WTC11 (cell line): ENCODE results near the gene JMJD8. TPM values are rescaled to one million over a fixed set of nuclear protein-coding genes. Genes with fewer than 3 reads are reported as not detected.

ENCODE experiments used
- AFF4 ChIP-seq: sonication (generic); formaldehyde crosslinking; IDR thresholded peaks from 2 replicates; pipeline ENCODE4 v1.8.1; 2023; ENCODE audit warnings: mild to moderate bottlenecking, missing genetic modification reagents, borderline replicate concordance
- ARID4B ChIP-seq: sonication (generic); formaldehyde crosslinking; IDR thresholded peaks from 2 replicates; pipeline ENCODE4 v1.8.0; 2023; ENCODE audit warnings: missing genetic modification reagents, mild to moderate bottlenecking, borderline replicate concordance
- ATF1 ChIP-seq: sonication (generic); formaldehyde crosslinking; IDR thresholded peaks from 2 replicates; pipeline ENCODE4 v1.8.1; 2023; ENCODE audit warnings: mild to moderate bottlenecking, moderate library complexity, missing genetic modification reagents
- ATF3 ChIP-seq: sonication (generic); formaldehyde crosslinking; conservative IDR thresholded peaks from 2 replicates; pipeline ENCODE4 v1.8.1; 2022; ENCODE audit warnings: mild to moderate bottlenecking, missing genetic modification reagents
- ATF6 ChIP-seq: sonication (generic); formaldehyde crosslinking; IDR thresholded peaks from 2 replicates; pipeline ENCODE4 v1.8.1; 2023; ENCODE audit warnings: mild to moderate bottlenecking, missing genetic modification reagents
- CREB1 ChIP-seq: sonication (generic); formaldehyde crosslinking; IDR thresholded peaks from 2 replicates; pipeline ENCODE4 v1.8.0; 2023; ENCODE audit warnings: mild to moderate bottlenecking, missing genetic modification reagents
- E2F4 ChIP-seq: sonication (generic); formaldehyde crosslinking; IDR thresholded peaks from 2 replicates; pipeline ENCODE4 v1.8.1; 2022; ENCODE audit warnings: low read depth, mild to moderate bottlenecking, moderate library complexity, missing genetic modification reagents, borderline replicate concordance
- ERG ChIP-seq: fragments of 250-450 bp; sonication (Bioruptor Pico); IDR thresholded peaks from 2 replicates; pipeline ENCODE4 v1.8.0; 2021; ENCODE audit warnings: mild to moderate bottlenecking
- GRHL2 ChIP-seq: fragments of 250-450 bp; sonication (Bioruptor Pico); IDR thresholded peaks from 2 replicates; pipeline ENCODE4 v1.8.0; 2022; ENCODE audit warnings: mild to moderate bottlenecking, moderate library complexity; ENCODE audit not compliant: insufficient replicate concordance, severe bottlenecking
- MXD4 ChIP-seq: fragments of 250-450 bp; sonication (Bioruptor Pico); IDR thresholded peaks from 2 replicates; pipeline ENCODE4 v1.8.0; 2021; ENCODE audit warnings: mild to moderate bottlenecking, moderate library complexity, borderline replicate concordance
- NR1H2 ChIP-seq: sonication (generic); formaldehyde crosslinking; IDR thresholded peaks from 2 replicates; pipeline ENCODE4 v1.9.0; 2021; ENCODE audit warnings: mild to moderate bottlenecking, moderate library complexity, missing genetic modification reagents
- NR2C2 ChIP-seq: sonication (generic); formaldehyde crosslinking; IDR thresholded peaks from 2 replicates; pipeline ENCODE4 v1.8.0; 2022; ENCODE audit warnings: mild to moderate bottlenecking, missing genetic modification reagents
- STAT6 ChIP-seq: sonication (generic); formaldehyde crosslinking; conservative IDR thresholded peaks from 2 replicates; pipeline ENCODE4 v1.8.1; 2023; ENCODE audit warnings: mild to moderate bottlenecking, low read depth, missing genetic modification reagents, moderate library complexity
- ZNF138 ChIP-seq: sonication (generic); formaldehyde crosslinking; conservative IDR thresholded peaks from 2 replicates; pipeline ENCODE4 v1.8.1; 2022; ENCODE audit warnings: mild to moderate bottlenecking, moderate library complexity, missing genetic modification reagents
- ZNF281 ChIP-seq: sonication (generic); formaldehyde crosslinking; IDR thresholded peaks from 2 replicates; pipeline ENCODE4 v1.8.0; 2023; ENCODE audit warnings: mild to moderate bottlenecking, missing genetic modification reagents
- ZNF512 ChIP-seq: sonication (generic); formaldehyde crosslinking; IDR thresholded peaks from 2 replicates; pipeline ENCODE4 v1.8.1; 2022; ENCODE audit warnings: missing genetic modification reagents, borderline replicate concordance
- total RNA-seq: library from RNA; stranded (reverse); gene quantifications from 3 replicates; pipeline ENCODE4 v1.2.3, GENCODE V29; 2021

The JMJD8 gene
- total RNA-seq, 1 experiment from 2014 or later: 61.2 TPM

- TF ChIP-seq ARID4B (CRISPR knock-in tag): no peak
- no peak for TF ChIP-seq STAT6 (CRISPR knock-in tag)
- TF ChIP-seq NR2C2: no peak
- TF ChIP-seq ATF6 (CRISPR knock-in tag): no peak
- no peak for TF ChIP-seq ERG (CRISPR knock-in tag)
- no peak for TF ChIP-seq ZNF138 (CRISPR knock-in tag)
- no peak for TF ChIP-seq MXD4 (CRISPR knock-in tag)
- no peak for TF ChIP-seq NR1H2 (CRISPR knock-in tag)
- TF ChIP-seq ZNF512: no peak
- TF ChIP-seq E2F4 (CRISPR knock-in tag): no peak
- no peak for TF ChIP-seq AFF4 (CRISPR knock-in tag)
- no peak for TF ChIP-seq ATF3
- TF ChIP-seq ZNF281: no peak
- TF ChIP-seq ATF1: no peak
- no peak for TF ChIP-seq CREB1 (CRISPR knock-in tag)
- no peak for TF ChIP-seq GRHL2 (CRISPR knock-in tag)
- TF ChIP-seq, all 79 proteins: peak for 9
Observed at GRCh38 chr16:727291-727977, 43.3 kb upstream of the JMJD8 start (continued).
